BLaER1 treated with 17β-estradiol and CSF1 and Interleukin-3, amounts not matched to agents 10 nM and 100 nM (cell line): Measurements from ENCODE around the gene TENM3.
A peak's percentile ranks its signal among the peaks of the same experiment; 100 is the strongest.

Source experiments
- H3K27ac ChIP-seq, 11 experiments: shearing (Covaris generic); formaldehyde crosslinking; 2 replicates each; pipeline ENCODE4 v1.8.1; 2022
- H3K27me3 ChIP-seq, 11 experiments: shearing (Covaris generic); formaldehyde crosslinking; 2 replicates each; pipeline ENCODE4 v1.8.1; 2022
- H3K36me3 ChIP-seq, 11 experiments: shearing (Covaris generic); formaldehyde crosslinking; 2 replicates each; pipeline ENCODE4 v1.8.1; 2022
- H3K4me1 ChIP-seq, 10 experiments: shearing (Covaris generic); formaldehyde crosslinking; 2 replicates each; pipeline ENCODE4 v1.8.1; 2022
- H3K4me2 ChIP-seq, 11 experiments: shearing (Covaris generic); formaldehyde crosslinking; 2 replicates each; pipeline ENCODE4 v1.8.1; 2022
- H3K4me3 ChIP-seq, 10 experiments: shearing (Covaris generic); formaldehyde crosslinking; 2 replicates each; pipeline ENCODE4 v1.8.1; 2022
- H3K9ac ChIP-seq, 11 experiments: shearing (Covaris generic); formaldehyde crosslinking; 2 replicates each; pipeline ENCODE4 v1.8.1; 2022
- H3K9me3 ChIP-seq, 11 experiments: shearing (Covaris generic); formaldehyde crosslinking; replicated peaks in 1 of 11; 2 replicates each; pipeline ENCODE4 v1.8.1; 2022
- H4K20me1 ChIP-seq, 11 experiments: shearing (Covaris generic); formaldehyde crosslinking; 2 replicates each; pipeline ENCODE4 v1.8.1; 2022
- Cebpa-rat ChIP-seq, 11 experiments: shearing (Covaris generic); IDR thresholded peaks; 2 replicates each; pipeline ENCODE4 v1.8.1; 2022

TENM3 gene

DNA sequence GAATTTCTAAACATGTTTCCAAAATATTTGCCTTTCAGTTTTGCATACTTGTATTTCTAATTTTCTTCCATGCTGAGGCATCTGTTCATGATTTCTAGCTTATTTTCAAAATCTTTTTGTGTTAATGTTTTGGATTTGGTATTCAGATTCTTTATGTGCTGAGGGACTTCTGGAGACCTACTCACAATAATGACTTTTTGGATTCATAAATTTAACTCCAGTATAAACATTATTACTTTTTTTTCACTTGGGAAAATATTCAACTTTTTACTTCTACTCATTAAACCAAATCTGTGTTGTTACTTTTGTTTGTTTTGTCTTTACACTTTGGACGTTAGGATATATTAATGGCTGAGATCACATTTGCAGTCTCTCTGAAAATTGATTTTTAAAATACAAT, 183.7 kb downstream of the TENM3 start:
- TF ChIP-seq Cebpa-rat (IDR thresholded peaks at IDR 0.05): no peak

DNA sequence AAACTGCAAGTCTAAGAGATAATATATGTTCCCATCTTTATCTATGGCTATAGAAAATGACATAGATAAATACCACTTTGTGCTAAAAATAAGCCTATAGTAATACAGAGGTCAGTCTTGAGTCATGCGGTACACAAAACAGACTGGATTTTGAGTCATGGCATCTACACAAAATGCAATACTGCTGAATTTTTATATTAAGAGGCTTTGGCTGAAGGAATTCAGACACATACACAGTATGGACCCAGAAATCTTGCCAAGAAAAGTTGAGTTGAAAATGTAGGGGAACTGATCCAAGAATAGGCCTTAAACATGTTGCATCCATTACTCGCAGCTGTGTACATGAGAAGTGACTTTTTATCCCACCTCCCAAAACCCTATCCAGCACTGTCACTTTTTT, 184.4 kb downstream of the TENM3 start:
- Histone ChIP-seq H3K27ac (no peak overlapping the region), H3K4me2 (no peak overlapping the region), H3K4me1 (no peaks in the 10 kb centered on the region), H3K27me3 (no peaks in the 10 kb centered on the region), H3K9ac (no peak overlapping the region), H4K20me1 (no peaks in the 10 kb centered on the region), H3K4me3 (no peak overlapping the region), H3K9me3 (no peaks in the 10 kb centered on the region), H3K36me3 (no peaks in the 10 kb centered on the region)
- no peak for TF ChIP-seq Cebpa-rat (IDR thresholded peaks at IDR 0.05)

More for the DNA sequence above, 183.7 kb downstream of the TENM3 start:
- Histone ChIP-seq H3K9me3 (no peaks in the 10 kb centered on the region), H3K27ac (no peak overlapping the region), H3K9ac (no peak overlapping the region), H3K27me3 (no peaks in the 10 kb centered on the region), H3K4me3 (no peak overlapping the region), H3K36me3 (no peaks in the 10 kb centered on the region), H3K4me1 (no peaks in the 10 kb centered on the region), H4K20me1 (no peaks in the 10 kb centered on the region), H3K4me2 (no peak overlapping the region)

DNA sequence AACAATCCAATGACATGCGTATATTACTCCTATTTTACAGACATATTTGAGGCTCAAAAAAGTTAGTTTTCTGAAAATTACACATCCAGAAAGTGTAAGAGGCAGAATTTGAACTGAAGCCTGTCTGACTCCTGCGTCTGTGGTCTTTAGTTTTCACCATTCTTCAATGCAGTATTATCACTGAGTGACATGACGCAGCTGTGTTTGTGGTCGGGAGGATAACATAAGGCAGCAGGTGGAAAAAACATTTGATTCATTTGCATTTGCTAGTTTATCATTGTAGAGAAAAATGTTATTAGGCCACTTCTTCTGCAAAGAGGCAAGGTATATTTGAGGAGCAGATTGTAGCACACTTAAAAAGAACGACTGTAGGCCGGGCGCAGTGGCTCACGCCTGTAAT, 186.7 kb downstream of the TENM3 start:
- TF ChIP-seq Cebpa-rat (IDR thresholded peaks at IDR 0.05): no peak
- no peak overlapping the region for H3K27ac ChIP-seq
- no peak overlapping the region for H3K9ac ChIP-seq

DNA sequence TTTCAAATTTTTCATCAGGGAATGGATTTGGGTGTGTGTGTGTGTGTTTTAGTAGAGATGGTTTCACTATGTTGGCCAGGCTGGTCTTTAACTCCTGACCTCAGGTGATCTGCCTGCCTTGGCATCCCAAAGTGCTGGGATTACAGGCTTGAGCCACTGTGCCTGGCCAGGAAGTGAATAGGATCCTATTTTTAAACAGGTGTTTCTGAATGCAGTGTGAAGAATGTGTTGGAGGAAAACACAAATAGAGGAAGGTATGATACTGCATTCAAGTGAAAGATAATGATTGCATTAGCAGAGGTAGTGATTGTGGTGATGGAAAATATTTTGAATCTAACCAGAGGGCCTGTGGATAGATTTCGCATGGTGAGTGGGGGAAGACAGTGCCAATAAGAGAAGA, 189.6 kb downstream of the TENM3 start:
- Histone ChIP-seq H3K4me3 (no peak overlapping the region), H3K9me3 (no peaks in the 10 kb centered on the region), H3K27ac (no peak overlapping the region), H3K4me2 (no peak overlapping the region), H3K27me3 (no peaks in the 10 kb centered on the region), H4K20me1 (no peaks in the 10 kb centered on the region), H3K36me3 (no peaks in the 10 kb centered on the region), H3K4me1 (no peaks in the 10 kb centered on the region), H3K9ac (no peak overlapping the region)
- no peak for TF ChIP-seq Cebpa-rat (IDR thresholded peaks at IDR 0.05)

More for the DNA sequence above, 186.7 kb downstream of the TENM3 start:
- H3K36me3 ChIP-seq: no peaks in the 10 kb centered on the region
- no peak overlapping the region for H3K4me2 ChIP-seq
- no peaks in the 10 kb centered on the region for H3K9me3 ChIP-seq
- H3K4me1 ChIP-seq: no peaks in the 10 kb centered on the region
- no peaks in the 10 kb centered on the region for H3K27me3 ChIP-seq
- H4K20me1 ChIP-seq: no peaks in the 10 kb centered on the region
- H3K4me3 ChIP-seq: no peak overlapping the region

DNA sequence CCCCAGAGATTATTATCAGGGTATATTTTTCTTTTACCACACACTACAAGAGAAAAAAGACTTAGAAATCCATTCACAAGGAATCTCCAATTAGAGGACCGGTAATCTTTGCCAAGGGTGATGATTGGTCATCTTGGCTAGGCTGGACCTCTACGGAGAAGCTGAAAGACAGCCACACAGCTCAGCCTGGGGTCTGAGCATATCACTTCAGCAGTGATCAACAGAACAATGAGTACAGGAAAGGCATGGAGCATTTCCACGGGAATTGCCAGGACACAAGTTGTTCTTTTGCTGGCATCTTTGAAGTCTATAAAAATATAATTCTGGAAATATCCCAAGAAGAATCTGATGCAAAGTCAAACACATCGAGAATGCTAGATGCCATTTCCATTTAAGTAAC, 191.5 kb downstream of the TENM3 start:
- Histone ChIP-seq H3K9ac (no peak overlapping the region), H3K4me1 (no peaks in the 10 kb centered on the region), H3K9me3 (no peaks in the 10 kb centered on the region), H3K36me3 (0 out of 22 replicates have a peak, but pooled peaks cover 0 to under 1% (median 0%) of the 10 kb centered on the region in 11 experiments), H3K4me3 (no peak overlapping the region), H3K4me2 (no peak overlapping the region), H4K20me1 (no peaks in the 10 kb centered on the region), H3K27ac (no peak overlapping the region), H3K27me3 (no peaks in the 10 kb centered on the region)
- no peak for TF ChIP-seq Cebpa-rat (IDR thresholded peaks at IDR 0.05)

DNA sequence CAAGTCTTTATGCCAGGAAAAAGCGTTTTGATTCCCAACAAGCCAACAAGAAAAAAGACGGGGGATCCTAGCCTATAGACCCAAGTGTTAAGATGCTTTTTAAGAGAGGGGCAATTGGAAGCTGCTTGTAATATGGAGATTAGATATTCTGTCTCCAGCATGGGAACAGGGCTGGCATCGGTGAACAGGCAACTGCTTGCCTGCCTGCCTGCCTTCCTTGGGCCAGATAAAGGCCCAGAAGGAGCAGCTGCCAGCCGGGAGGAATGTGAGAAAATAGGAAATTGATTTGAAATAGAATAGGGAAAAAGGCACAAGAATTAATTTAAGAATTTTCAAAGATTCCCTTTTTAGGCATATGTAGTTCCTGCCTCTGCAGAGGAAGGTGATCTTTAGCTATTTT, 192.2 kb downstream of the TENM3 start:
- Histone ChIP-seq H3K9me3 (no peaks in the 10 kb centered on the region), H3K27me3 (no peaks in the 10 kb centered on the region), H3K36me3 (0 out of 22 replicates have a peak, but pooled peaks cover 0 to 4% (median 0%) of the 10 kb centered on the region in 11 experiments), H3K4me3 (no peak overlapping the region), H3K4me1 (no peaks in the 10 kb centered on the region), H3K4me2 (no peak overlapping the region), H4K20me1 (no peaks in the 10 kb centered on the region), H3K27ac (no peak overlapping the region), H3K9ac (no peak overlapping the region)
- TF ChIP-seq Cebpa-rat (IDR thresholded peaks at IDR 0.05): no peak

DNA sequence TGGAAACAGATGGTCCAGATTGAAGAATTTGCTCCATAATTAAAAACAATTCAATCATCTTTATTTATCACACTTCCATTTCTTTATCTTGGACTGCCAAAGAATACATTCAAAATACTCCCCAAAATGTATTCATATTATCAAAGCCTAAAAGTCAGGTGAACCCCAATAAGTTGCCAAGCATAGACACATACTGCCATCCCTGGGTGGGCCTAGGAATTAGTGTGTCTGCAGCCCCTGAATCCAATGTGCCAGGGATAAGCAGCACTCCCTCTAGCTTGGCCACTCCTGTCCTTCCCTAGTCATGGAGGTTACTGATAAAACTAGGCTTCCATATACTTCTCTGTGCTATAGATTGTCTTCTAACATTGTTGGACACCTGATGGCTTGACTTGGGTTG, 199.9 kb downstream of the TENM3 start:
- H3K27ac ChIP-seq: no peak overlapping the region
- TF ChIP-seq Cebpa-rat (IDR thresholded peaks at IDR 0.05): no peak
- H3K4me2 ChIP-seq: no peak overlapping the region
- 0 out of 22 replicates have a peak, but pooled peaks cover 0 to 4% (median 0%) of the 10 kb centered on the region in 11 experiments for H3K36me3 ChIP-seq
- H3K9ac ChIP-seq: no peak overlapping the region
- H3K4me3 ChIP-seq: no peak overlapping the region
- peaks cover 0 to 2% (median 0%) of the 10 kb centered on the region in 10 experiments; a peak in 1 of 20 replicates for H3K4me1 ChIP-seq
- H3K27me3 ChIP-seq: peaks cover 11 to 23% (median 18%) of the 10 kb centered on the region in 11 experiments
- H3K9me3 ChIP-seq: no peaks in the 10 kb centered on the region
- H4K20me1 ChIP-seq: peaks cover 0 to 3% (median 2%) of the 10 kb centered on the region in 11 experiments; a peak in 11 of 22 replicates

DNA sequence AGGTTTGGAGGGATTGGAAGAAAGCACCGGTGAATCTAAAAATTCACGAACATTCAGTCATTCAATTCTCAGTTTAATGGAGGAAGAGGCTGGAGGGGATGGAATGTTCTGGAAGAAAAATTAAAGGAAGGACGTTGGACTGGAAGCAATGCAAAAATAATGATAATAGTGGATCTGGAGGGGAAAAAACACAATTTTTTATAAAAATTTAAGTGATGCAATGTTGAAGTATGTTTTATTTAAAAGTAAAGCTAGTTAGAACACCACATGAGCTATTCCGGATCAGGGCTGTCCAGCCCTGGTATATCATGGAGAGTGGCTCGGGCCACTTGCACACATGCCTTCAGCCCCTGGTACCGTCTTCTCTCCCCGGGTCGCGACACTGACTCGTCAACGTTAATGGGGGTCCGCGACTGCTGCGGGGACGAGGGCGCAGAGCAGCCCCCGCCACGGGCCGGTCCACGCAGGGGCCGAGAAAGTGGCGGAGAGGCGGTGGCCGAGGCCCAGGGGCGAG, 204.6 kb downstream of the TENM3 start:
- Histone ChIP-seq H3K9ac (no peak overlapping the region; a peak in 1 of 22 replicates), H3K9me3 (no peaks in the 10 kb centered on the region), H3K27ac (no peak overlapping the region), H3K4me3 (peak overlapping the region; percentile 64 to 81 (median 70); a peak in 19 of 20 replicates), H3K27me3 (peaks cover 54 to 65% (median 62%) of the 10 kb centered on the region in 11 experiments), H3K4me2 (peak overlapping the region; percentile 72 to 98 (median 94)), H3K4me1 (peaks cover 7 to 18% (median 10%) of the 10 kb centered on the region in 10 experiments; a peak in 18 of 20 replicates), H4K20me1 (peaks cover 0 to 44% (median 27%) of the 10 kb centered on the region in 11 experiments; a peak in 18 of 22 replicates), H3K36me3 (no peaks in the 10 kb centered on the region)
- TF ChIP-seq Cebpa-rat (IDR thresholded peaks at IDR 0.05): no peak

DNA sequence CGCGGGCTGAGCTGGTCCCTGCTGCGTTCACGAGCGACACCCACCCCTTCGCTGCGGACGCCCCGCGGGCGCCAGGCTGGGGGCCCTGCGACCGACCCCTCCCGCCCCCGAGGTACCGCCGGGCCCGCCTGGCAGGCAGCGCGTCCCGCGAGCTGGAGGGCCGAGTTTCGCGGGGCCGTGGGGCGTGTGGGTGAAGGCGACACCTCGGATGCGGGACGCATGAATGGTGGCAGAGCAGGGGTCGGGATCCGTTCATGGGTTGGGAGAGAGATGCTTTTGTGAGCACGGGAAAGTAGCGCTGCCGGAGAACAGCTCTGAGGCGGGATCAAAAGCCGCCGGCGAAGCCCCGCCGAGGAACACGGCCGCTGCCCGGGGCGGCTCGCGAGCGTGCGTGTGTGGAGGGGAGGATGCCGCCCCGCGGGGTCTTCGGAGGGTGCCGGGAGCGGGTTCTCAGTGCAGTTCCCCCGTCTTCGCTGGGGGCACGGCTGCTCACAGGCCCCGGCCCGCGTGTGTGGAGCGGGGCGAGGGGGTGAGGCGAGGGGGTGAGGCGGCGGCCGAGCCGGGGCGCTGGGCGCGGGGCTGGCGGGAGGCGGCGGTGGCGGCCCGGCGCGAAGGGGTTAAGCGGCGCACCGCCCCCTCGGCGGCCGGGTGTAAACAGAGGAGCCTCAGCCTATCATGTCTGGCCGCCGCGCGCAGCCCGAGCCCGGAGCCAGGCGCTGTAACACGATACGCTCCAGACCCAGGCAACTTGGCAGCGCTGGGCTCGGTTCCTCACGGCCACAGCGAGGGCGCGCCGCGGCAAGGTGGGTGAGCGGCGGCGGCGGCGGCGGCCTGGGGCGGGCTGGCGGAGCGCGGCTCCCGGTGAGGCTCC, 205.3 kb downstream of the TENM3 start:
- TF ChIP-seq Cebpa-rat (IDR thresholded peaks at IDR 0.05): no peak
- peaks cover 7 to 18% (median 10%) of the 10 kb centered on the region in 10 experiments; a peak in 18 of 20 replicates for H3K4me1 ChIP-seq
- peak overlapping the region; percentile 59 to 78 (median 74) for H3K9ac ChIP-seq
- H3K9me3 ChIP-seq: no peaks in the 10 kb centered on the region
- H3K4me3 ChIP-seq: peak overlapping the region; percentile 64 to 81 (median 70)
- H3K4me2 ChIP-seq: peak overlapping the region; percentile 72 to 98 (median 94)
- no peaks in the 10 kb centered on the region for H3K36me3 ChIP-seq
- H3K27me3 ChIP-seq: peaks cover 54 to 66% (median 62%) of the 10 kb centered on the region in 11 experiments
- peak overlapping the region in 8 of 11 experiments; percentile 8 to 56 (median 36); a peak in 12 of 22 replicates for H3K27ac ChIP-seq
- H4K20me1 ChIP-seq: peaks cover 0 to 44% (median 27%) of the 10 kb centered on the region in 11 experiments; a peak in 18 of 22 replicates
